SK-N-SH (cell line): ENCODE data around the gene ELANE.
"Not testable (repeated sequence)": the region's sequence is repeated elsewhere in the genome, so short reads cannot be mapped to it uniquely, and the experiment has no call there.

Source experiments
- CHD2 ChIP-seq: fragments of 150-350 bp; IDR thresholded peaks from 2 replicates; pipeline ENCODE4 v1.6.1; 2018; ENCODE audit warnings: low read length; ENCODE audit not compliant: partially characterized antibody
- EP300 ChIP-seq, 2 experiments: IDR thresholded peaks; 2 replicates each; pipeline versions ENCODE4 v1.4.0 to v1.6.1; 2012; ENCODE audit warnings: borderline replicate concordance in 1 of 2, low read depth in 1 of 2, low read length in 1 of 2
- EZH2phosphoT487 ChIP-seq: fragments of 200-600 bp; sonication (generic); IDR thresholded peaks from 2 replicates; pipeline ENCODE4 v1.6.1; 2017; ENCODE audit warnings: low read depth, mixed run types, mild to moderate bottlenecking, antibody characterized with exemption, moderate library complexity, borderline replicate concordance
- FOSL2 ChIP-seq: IDR thresholded peaks from 2 replicates; pipeline ENCODE4 v1.4.0; 2012; ENCODE audit warnings: low read depth, mild to moderate bottlenecking, moderate library complexity, borderline replicate concordance
- GABPA ChIP-seq: IDR thresholded peaks from 2 replicates; pipeline ENCODE4 v1.4.0; 2012; ENCODE audit warnings: low read depth, mild to moderate bottlenecking
- POLR2AphosphoS5 ChIP-seq: IDR thresholded peaks from 2 replicates; pipeline ENCODE4 v1.6.1; 2012; ENCODE audit warnings: low read depth, low read length
- SIN3A ChIP-seq: IDR thresholded peaks from 2 replicates; pipeline ENCODE4 v1.6.1; 2012; ENCODE audit warnings: low read depth, mild to moderate bottlenecking, low read length, moderate library complexity, borderline replicate concordance
- SMC3 ChIP-seq: IDR thresholded peaks from 2 replicates; pipeline ENCODE4 v1.6.1; 2012; ENCODE audit warnings: low read depth, low read length, improper control_type of control experiment
- TF ChIP-seq, protein P1 (sequence below): fragments of 200-600 bp; sonication (generic); IDR thresholded peaks from 2 replicates; pipeline ENCODE4 v1.6.1; 2017; ENCODE audit warnings: antibody characterized with exemption, mild to moderate bottlenecking, moderate library complexity
- TF ChIP-seq, protein P2 (sequence below): IDR thresholded peaks from 2 replicates; pipeline ENCODE4 v1.6.1; 2012; ENCODE audit warnings: mild to moderate bottlenecking, low read depth, low read length, moderate library complexity

DNA sequence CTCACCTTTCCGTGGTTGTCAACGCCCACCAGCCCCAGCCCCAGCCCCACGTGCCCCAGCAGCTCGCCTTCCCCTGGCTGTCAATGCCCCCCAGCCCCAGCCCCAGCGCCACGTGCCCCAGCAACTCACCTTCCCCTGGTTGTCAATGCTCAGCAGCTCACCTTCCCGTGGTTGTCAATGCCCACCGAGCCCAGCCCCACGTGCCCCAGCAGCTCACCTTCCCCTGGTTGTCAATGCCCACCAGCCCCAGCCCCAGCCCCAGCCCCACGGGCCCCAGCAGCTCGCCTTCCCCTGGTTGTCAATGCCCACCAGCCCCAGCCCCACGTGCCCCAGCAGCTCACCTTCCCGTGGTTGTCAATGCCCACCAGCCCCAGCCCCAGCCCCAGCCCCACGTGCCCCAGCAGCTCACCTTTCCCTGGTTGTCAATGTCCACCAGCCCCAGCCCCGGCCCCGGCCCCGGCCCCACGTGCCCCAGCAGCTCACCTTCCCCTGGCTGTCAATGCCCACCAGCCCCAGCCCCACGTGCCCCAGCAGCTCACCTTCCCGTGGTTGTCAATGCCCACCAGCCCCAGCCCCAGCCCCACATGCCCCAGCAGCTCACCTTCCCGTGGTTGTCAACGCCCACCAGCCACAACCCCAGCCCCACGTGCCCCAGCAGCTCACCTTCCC is 26.0 kb downstream of the ELANE start:
- TF ChIP-seq, protein P1, sequence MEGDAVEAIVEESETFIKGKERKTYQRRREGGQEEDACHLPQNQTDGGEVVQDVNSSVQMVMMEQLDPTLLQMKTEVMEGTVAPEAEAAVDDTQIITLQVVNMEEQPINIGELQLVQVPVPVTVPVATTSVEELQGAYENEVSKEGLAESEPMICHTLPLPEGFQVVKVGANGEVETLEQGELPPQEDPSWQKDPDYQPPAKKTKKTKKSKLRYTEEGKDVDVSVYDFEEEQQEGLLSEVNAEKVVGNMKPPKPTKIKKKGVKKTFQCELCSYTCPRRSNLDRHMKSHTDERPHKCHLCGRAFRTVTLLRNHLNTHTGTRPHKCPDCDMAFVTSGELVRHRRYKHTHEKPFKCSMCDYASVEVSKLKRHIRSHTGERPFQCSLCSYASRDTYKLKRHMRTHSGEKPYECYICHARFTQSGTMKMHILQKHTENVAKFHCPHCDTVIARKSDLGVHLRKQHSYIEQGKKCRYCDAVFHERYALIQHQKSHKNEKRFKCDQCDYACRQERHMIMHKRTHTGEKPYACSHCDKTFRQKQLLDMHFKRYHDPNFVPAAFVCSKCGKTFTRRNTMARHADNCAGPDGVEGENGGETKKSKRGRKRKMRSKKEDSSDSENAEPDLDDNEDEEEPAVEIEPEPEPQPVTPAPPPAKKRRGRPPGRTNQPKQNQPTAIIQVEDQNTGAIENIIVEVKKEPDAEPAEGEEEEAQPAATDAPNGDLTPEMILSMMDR = not testable (repeated sequence)
- TF ChIP-seq FOSL2; SMC3; EP300 (IDR thresholded peaks at IDR 0.05; ENCODE audit: borderline replicate concordance in 1 of 2, low read depth in 1 of 2, low read length in 1 of 2); CHD2; SIN3A; GABPA; POLR2AphosphoS5; EZH2phosphoT487: not testable (repeated sequence)
- TF ChIP-seq, protein P2, sequence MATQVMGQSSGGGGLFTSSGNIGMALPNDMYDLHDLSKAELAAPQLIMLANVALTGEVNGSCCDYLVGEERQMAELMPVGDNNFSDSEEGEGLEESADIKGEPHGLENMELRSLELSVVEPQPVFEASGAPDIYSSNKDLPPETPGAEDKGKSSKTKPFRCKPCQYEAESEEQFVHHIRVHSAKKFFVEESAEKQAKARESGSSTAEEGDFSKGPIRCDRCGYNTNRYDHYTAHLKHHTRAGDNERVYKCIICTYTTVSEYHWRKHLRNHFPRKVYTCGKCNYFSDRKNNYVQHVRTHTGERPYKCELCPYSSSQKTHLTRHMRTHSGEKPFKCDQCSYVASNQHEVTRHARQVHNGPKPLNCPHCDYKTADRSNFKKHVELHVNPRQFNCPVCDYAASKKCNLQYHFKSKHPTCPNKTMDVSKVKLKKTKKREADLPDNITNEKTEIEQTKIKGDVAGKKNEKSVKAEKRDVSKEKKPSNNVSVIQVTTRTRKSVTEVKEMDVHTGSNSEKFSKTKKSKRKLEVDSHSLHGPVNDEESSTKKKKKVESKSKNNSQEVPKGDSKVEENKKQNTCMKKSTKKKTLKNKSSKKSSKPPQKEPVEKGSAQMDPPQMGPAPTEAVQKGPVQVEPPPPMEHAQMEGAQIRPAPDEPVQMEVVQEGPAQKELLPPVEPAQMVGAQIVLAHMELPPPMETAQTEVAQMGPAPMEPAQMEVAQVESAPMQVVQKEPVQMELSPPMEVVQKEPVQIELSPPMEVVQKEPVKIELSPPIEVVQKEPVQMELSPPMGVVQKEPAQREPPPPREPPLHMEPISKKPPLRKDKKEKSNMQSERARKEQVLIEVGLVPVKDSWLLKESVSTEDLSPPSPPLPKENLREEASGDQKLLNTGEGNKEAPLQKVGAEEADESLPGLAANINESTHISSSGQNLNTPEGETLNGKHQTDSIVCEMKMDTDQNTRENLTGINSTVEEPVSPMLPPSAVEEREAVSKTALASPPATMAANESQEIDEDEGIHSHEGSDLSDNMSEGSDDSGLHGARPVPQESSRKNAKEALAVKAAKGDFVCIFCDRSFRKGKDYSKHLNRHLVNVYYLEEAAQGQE = not testable (repeated sequence)
